Stimulated activated CD8-positive, alpha-beta memory T cell treated with anti-CD3 and anti-CD28 coated beads, Interleukin-12 subunit alpha, Interleukin-12 subunit beta, amount 100 ng/mL, for 4 hours (primary cell): ENCODE measurements around the gene CALHM5.

Source experiments
- DNase-seq: peaks from one replicate; pipeline ENCODE4 v3.0.0-alpha.2; 2020; ENCODE audit warnings: low read depth

The CALHM5 gene

DNA sequence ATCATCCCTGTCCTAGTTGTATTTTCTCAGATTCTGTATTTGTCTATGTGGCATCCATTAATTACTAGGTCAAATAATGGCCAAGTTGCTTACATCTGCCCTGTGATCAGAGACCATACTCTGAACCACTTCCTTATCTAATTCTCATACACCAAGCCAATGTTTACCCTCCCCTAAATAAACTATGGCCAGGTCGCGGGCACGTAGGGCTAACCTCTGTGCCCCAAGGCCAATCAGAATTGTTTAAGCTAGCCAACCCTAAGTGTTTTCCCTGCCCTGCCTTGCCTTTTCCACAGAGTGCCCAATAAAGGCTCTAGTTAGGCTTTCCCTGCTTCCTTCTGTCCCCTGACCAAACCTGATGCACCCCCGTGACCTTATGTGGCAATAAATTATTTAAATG is 39.4 kb downstream of the CALHM5 start:
- no peak for DNase-seq

DNA sequence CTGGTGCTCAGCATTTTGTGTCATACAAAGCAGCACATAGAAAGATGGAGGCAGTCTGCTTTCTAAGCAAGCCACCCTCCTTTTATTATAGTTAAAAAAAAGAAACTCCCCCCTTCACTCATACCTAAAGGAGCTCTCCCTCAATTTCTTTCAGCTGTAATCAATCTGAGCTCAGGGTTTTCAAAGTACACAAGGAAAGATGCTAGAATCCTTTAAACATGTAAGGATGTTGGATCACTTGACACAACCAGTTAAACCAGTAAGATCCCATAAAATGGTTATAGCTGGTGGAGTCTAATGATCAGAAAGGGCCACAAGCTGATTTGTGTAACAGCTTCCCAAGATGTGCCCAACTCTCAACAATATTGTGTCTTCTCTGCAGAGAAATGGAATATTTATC is 42.0 kb downstream of the CALHM5 start, which contains the start of gene CALHM4:
TSS of gene CALHM4 (plus strand) at position 301 of the 400 bp plus-strand sequence. CDS start at position 344, 43 bp downstream.
- no peak for DNase-seq

- no peak for DNase-seq
These were observed 44.6 kb downstream of the CALHM5 start for GRCh38 chr6:116556065-116556464.

GRCh38 chr6:116556814-116557415 is 45.5 kb downstream of the CALHM5 start:
- DNase-seq, result no peak

- no peak for DNase-seq
These were observed 46.5 kb downstream of the CALHM5 start for GRCh38 chr6:116557893-116558292.

DNA sequence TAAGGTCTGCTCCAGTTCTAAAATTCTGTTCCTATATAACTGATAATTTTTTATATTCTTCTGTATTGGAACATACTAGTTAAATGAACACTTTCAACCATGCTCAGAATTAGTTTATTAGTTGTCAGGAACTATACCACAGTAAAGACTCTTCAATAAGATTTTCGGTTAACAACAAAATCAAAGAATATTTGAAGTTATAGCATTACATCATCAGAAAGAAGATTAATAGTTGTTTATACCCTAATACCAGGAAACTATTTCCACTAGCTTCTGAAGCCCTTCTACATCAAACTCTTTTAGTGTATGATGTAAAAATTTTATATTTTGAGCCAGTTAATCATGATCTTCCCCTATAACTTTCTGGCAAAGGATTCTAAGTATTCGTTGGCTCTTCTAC is 48.7 kb downstream of the CALHM5 start:
- DNase-seq, result no peak

- no peak for DNase-seq
These were observed 50.1 kb downstream of the CALHM5 start for GRCh38 chr6:116561377-116562018.

- no peak for DNase-seq
These were observed 50.6 kb downstream of the CALHM5 start for GRCh38 chr6:116562019-116562403.

- no peak for DNase-seq
These were observed 51.2 kb downstream of the CALHM5 start for GRCh38 chr6:116562614-116563013.

- DNase-seq, result no peak
These were observed 52.4 kb downstream of the CALHM5 start for GRCh38 chr6:116563830-116564229.

DNA sequence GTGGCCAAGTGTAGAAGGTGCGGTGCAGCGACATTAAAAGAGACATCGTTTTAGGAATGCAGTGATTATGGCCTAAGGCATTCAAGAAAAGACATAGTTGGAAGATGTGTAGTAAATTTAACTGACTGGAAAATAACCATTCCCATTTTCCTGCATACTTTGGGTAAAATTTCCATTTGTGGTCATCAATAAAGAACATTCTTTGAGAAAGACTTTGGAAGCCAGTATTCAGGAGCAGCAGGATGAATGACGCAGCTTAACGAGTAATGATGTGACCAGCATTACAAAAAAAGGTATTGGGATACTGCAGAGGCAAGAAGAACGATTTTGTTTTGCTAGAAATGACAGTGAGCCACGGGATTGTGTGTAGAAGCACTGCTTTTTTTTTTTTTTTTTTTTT is 52.9 kb downstream of the CALHM5 start:
- DNase-seq, result no peak

GRCh38 chr6:116564921-116565872 is 53.8 kb downstream of the CALHM5 start:
- DNase-seq, result no peak

DNA sequence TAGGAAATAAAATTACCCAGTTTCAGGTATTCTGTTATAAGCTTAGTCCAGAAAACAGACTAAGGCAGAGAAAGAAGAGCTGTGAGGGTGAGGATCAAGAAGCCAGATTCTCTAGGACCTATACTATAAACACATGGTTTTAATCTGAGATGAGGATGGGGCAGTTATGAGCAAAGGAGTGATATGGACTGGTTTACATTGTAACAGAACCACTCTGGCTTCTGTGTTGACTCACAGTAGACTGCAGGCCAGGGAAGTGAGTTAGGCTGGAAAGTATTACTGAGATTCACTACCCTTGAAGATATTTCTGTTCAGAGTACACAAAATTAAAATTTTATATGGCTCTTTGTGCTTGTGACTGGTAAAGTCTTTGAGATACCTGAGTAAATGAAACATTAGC is 56.7 kb downstream of the CALHM5 start:
- DNase-seq, result no peak

GRCh38 chr6:116568821-116569755 is 57.6 kb downstream of the CALHM5 start:
- no peak for DNase-seq

DNA sequence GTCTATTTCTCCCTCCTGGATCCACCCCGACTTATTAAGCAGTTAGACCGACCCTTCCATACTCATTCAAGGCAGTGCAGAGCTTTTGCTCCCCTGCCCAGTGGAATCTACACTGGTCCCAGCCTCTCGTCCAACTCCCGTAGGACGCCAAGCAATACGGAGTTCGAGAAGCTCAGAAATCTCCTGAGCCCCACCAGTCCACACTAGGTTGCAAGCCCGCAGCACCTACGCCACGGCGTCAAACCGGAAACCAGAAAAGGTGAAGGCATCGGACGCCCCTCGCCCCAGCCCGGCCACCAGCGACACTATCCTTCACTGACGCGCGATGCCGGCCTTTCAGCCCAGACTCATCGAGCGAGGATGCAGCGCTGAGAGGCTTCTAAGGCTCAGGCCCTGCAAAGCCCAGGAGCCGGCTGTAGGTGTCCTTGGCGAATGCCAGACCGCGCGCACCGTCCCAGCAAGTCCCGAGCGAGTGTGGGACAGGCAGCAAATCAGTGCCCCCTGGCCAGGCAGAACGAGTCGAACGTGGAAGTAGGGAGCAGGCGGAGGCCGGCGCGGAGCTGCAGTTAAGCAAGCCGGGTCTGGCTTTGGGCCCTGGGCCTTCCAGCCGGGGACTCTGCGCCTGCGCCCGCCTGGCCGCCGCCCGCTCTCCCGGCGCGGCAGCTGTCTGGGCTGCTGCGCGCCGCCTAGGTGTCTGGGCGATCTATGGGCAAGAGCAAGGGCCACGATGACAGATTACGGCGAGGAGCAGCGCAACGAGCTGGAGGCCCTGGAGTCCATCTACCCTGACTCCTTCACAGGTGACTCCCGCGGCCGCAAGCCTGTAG is 59.6 kb downstream of the CALHM5 start, which contains the start of gene RWDD1:
TSS of gene RWDD1 (plus strand) at position 649 of the 827 bp plus-strand sequence. CDS start at position 728, 79 bp downstream.
- peak; percentile 97 for DNase-seq

DNA sequence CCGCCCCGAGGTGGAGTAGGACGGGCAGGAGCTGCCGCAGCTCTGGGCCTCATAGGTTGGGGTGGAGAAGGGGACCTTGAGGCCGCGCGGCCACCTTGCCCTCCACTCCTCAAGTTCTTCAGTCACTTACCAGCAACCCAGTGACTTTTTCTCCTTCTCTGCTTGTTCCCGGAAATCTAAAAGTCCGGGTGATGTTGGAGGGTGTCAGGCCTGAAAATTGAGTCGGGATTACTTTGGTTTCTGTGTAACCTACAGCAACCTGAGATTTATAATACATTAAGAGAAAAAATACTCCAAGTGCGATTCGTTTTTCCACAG is 60.2 kb downstream of the CALHM5 start:
- no peak for DNase-seq

DNA sequence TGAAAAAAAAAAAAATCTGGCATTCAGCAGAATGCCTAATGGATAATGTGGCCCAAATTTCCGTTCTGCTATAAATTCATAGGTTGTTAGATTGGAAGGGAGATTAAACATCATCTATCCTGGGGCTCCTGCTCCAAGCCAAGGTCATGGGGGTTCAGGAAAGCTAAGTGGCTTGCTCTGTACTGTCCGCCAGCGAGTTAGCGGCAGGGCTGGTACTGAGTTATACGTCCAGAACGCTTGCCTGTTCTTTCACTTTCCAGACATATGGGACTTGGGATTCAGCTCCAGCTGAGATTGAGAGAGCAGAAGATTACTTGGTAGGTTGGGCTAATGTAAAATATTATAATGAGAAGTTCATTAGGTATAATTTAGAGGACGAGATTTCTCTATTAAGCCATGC is 60.7 kb downstream of the CALHM5 start:
- no peak for DNase-seq
